Endothelial cell (in vitro differentiated cells): ENCODE measurements around the gene GSTA4. TPM values are rescaled to one million over a fixed set of nuclear protein-coding genes. Genes with fewer than 3 reads are reported as not detected.
A peak's percentile ranks its signal among the peaks of the same experiment; 100 is the strongest.

Experiments
- DNase-seq: peaks from one replicate; pipeline ENCODE4 v3.0.0; 2021; ENCODE audit warnings: low spot score
- H3K27ac Mint-ChIP-seq: one replicate; pipeline ENCODE4 v1.8.0; 2021; ENCODE audit warnings: mixed read lengths, inconsistent platforms; ENCODE audit not compliant: unreplicated experiment
- H3K27me3 Mint-ChIP-seq: one replicate; pipeline ENCODE4 v1.8.0; 2021; ENCODE audit warnings: mild to moderate bottlenecking, moderate library complexity, mixed read lengths, inconsistent platforms; ENCODE audit not compliant: unreplicated experiment
- H3K36me3 Mint-ChIP-seq: one replicate; pipeline ENCODE4 v1.8.0; 2021; ENCODE audit warnings: mild to moderate bottlenecking, low read depth, mixed read lengths, inconsistent platforms; ENCODE audit not compliant: unreplicated experiment
- H3K4me1 Mint-ChIP-seq: one replicate; pipeline ENCODE4 v1.8.0; 2021; ENCODE audit warnings: mild to moderate bottlenecking, mixed read lengths, inconsistent platforms; ENCODE audit not compliant: unreplicated experiment
- H3K4me3 Mint-ChIP-seq: one replicate; pipeline ENCODE4 v1.8.0; 2021; ENCODE audit warnings: mild to moderate bottlenecking, mixed read lengths, inconsistent platforms; ENCODE audit not compliant: unreplicated experiment
- H3K9me3 Mint-ChIP-seq: one replicate; pipeline ENCODE4 v1.8.0; 2021; ENCODE audit warnings: mixed read lengths, inconsistent platforms; ENCODE audit not compliant: unreplicated experiment
- CTCF ChIP-seq: fragments of 200-600 bp; sonication (generic); IDR thresholded peaks from one replicate; pipeline ENCODE4 v1.5.0; 2021; ENCODE audit warnings: antibody characterized with exemption; ENCODE audit not compliant: unreplicated experiment
- total RNA-seq: library from RNA; stranded (reverse); fragmentation: NEBNext Ultra II Directional; extraction: Animal tissue kit (Norgen Biotek cat#: 25700); gene quantifications from one replicate; pipeline ENCODE4 v1.2.1, GENCODE V29; 2021; ENCODE audit not compliant: unreplicated experiment

The GSTA4 gene
- total RNA-seq, 1 donor from 2014 or later = 16.2 TPM

GRCh38 chr6:53027131-53027718, 32.1 kb upstream of the GSTA4 start:
- H3K4me1 Mint-ChIP-seq = peaks cover 6% of the 10 kb centered on the region
- no peak overlapping the region for H3K27ac Mint-ChIP-seq
- H3K27me3 Mint-ChIP-seq = no peaks in the 10 kb centered on the region
- no peak for TF ChIP-seq CTCF
- no peak overlapping the region for H3K4me3 Mint-ChIP-seq
- no peaks in the 10 kb centered on the region for H3K9me3 Mint-ChIP-seq
- no peak for DNase-seq
- H3K36me3 Mint-ChIP-seq = peaks cover 28% of the 10 kb centered on the region

DNA sequence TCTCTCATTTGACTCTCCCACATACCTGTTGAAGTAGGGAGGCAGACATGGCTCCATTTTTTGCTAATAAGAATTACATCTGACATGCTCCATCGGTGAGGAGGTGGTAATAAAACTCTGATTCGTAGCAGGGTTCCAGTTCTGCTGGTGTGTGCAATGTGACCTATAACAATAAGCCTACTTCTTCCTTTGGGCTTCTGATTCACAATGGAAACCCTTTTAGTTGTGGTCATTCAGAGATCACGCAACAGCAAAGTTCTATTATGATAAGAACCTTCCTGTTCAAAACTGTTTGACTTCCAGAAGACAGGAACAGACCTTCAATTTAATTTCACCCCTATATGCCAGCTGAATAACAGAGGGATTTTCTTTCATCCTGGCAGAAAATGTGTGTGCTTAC, 31.4 kb upstream of the GSTA4 start:
- H3K27ac Mint-ChIP-seq = no peak overlapping the region
- TF ChIP-seq CTCF = no peak
- no peak for DNase-seq

DNA sequence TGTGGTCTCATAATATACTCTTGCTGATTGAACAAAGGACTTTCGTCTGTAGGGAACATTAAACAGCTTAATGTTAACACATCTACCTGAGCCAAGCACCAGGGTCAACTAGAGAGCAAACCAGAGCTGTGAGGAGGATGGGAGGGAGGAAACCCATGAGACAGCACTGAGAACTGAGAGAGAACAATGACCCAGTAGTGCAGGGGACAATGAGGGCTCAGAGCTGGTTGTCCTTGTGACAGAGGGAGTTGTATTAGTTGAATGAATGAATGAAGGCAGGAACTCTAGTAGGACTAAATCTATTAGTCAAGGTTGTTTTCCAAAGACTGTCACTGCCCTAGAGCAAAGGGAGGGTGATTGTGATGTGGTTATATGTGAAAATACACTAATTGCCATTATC, 28.2 kb upstream of the GSTA4 start:
- H3K36me3 Mint-ChIP-seq = peaks cover 15% of the 10 kb centered on the region
- peak overlapping the region; percentile 62 for H3K27ac Mint-ChIP-seq
- no peak for TF ChIP-seq CTCF
- H3K4me3 Mint-ChIP-seq = no peak overlapping the region
- H3K27me3 Mint-ChIP-seq = no peaks in the 10 kb centered on the region
- peaks cover 6% of the 10 kb centered on the region for H3K4me1 Mint-ChIP-seq
- no peak for DNase-seq
- H3K9me3 Mint-ChIP-seq = no peaks in the 10 kb centered on the region

More for the DNA sequence above, 31.4 kb upstream of the GSTA4 start:
- no peaks in the 10 kb centered on the region for H3K27me3 Mint-ChIP-seq
- H3K4me1 Mint-ChIP-seq = peaks cover 6% of the 10 kb centered on the region
- no peaks in the 10 kb centered on the region for H3K9me3 Mint-ChIP-seq
- peaks cover 28% of the 10 kb centered on the region for H3K36me3 Mint-ChIP-seq
- H3K4me3 Mint-ChIP-seq = no peak overlapping the region

DNA sequence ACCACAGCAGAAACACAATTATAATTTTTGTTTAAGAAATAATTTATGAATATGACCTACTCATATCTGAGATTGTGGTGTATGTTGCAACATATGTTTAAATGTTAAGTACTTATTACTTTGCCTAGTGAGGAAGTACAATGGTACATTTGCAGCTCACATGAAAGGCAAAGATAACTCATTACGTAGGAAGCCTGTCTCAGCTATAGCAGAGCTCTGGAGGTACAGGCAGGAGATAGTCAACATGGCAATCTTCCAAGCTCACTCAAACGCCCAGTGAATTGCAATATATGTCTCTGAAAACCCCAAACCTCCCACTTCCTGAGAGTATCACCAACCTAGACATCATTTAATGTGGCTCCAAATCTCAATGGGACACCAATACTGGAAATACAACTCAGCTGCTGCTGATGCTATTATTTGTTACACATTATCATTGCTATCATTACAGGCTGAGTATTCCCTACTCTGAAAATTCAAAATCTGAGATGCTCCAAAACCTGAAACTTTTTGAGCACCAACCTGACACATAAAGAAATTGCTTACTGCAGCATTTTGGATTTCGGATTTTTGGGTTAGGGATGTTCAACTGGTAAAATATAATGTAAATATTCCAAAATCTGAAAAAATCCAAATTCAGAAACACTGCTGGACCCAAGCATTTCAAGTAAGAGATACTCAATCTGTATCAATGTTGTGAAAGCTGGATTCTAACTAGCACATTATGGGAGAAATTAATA, 25.1 kb upstream of the GSTA4 start:
- no peaks in the 10 kb centered on the region for H3K27me3 Mint-ChIP-seq
- DNase-seq = no peak
- TF ChIP-seq CTCF = no peak
- H3K4me1 Mint-ChIP-seq = peaks cover 2% of the 10 kb centered on the region
- H3K9me3 Mint-ChIP-seq = no peaks in the 10 kb centered on the region
- H3K27ac Mint-ChIP-seq = no peak overlapping the region
- no peak overlapping the region for H3K4me3 Mint-ChIP-seq
- H3K36me3 Mint-ChIP-seq = peaks cover 24% of the 10 kb centered on the region

- H3K9me3 Mint-ChIP-seq = no peaks in the 10 kb centered on the region
- peaks cover 25% of the 10 kb centered on the region for H3K36me3 Mint-ChIP-seq
- H3K4me3 Mint-ChIP-seq = no peak overlapping the region
- H3K4me1 Mint-ChIP-seq = peaks cover 2% of the 10 kb centered on the region
- TF ChIP-seq CTCF = no peak
- no peak for DNase-seq
- no peak overlapping the region for H3K27ac Mint-ChIP-seq
- no peaks in the 10 kb centered on the region for H3K27me3 Mint-ChIP-seq
Measured at GRCh38 chr6:53018446-53018845, 23.4 kb upstream of the GSTA4 start.
